Astrocyte of the spinal cord (primary cell): ENCODE data around the gene OAS1.

Experiments used
- DNase-seq: peaks from one replicate; pipeline ENCODE4 v3.0.0; 2011; ENCODE audit warnings: low read depth, low spot score
- H3K4me3 ChIP-seq: 2 replicates; pipeline ENCODE4 v1.5.1; 2011; ENCODE audit warnings: low read depth, mild to moderate bottlenecking, low read length, moderate library complexity
- in situ Hi-C: cut with HindIII; loops from 2 replicates; pipeline ENCODE4 v1.10.0; 2017; ENCODE audit warnings: low sequenced_read_pairs
- TF ChIP-seq, protein P1 (sequence below): IDR thresholded peaks from 2 replicates; pipeline ENCODE4 v1.5.1; 2012; ENCODE audit warnings: low read depth, mild to moderate bottlenecking, low read length, inconsistent platforms

OAS1 gene

DNA sequence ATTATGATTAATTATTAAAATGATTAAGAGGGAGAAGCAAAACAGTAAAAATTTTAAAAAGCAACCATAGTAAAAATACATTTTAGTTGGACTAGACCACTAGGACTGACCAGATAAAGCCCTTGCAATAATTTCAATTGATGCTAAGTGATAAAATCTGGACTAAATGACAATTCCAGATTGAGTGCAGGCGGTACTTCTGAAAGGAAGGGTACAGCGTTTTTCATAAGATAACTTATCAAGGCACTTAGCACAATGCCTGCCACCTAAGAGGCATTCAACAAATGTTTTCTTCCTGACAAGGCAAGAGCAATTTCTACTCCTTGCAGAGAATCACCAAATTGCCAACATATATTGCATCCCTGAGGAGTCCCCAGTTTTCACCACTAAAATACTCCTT is 37.7 kb upstream of the OAS1 start:
- DNase-seq: no peak
- in situ Hi-C loops: no loop called here
- no peak overlapping the region for H3K4me3 ChIP-seq
- TF ChIP-seq, protein P1, sequence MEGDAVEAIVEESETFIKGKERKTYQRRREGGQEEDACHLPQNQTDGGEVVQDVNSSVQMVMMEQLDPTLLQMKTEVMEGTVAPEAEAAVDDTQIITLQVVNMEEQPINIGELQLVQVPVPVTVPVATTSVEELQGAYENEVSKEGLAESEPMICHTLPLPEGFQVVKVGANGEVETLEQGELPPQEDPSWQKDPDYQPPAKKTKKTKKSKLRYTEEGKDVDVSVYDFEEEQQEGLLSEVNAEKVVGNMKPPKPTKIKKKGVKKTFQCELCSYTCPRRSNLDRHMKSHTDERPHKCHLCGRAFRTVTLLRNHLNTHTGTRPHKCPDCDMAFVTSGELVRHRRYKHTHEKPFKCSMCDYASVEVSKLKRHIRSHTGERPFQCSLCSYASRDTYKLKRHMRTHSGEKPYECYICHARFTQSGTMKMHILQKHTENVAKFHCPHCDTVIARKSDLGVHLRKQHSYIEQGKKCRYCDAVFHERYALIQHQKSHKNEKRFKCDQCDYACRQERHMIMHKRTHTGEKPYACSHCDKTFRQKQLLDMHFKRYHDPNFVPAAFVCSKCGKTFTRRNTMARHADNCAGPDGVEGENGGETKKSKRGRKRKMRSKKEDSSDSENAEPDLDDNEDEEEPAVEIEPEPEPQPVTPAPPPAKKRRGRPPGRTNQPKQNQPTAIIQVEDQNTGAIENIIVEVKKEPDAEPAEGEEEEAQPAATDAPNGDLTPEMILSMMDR: no peak

DNA sequence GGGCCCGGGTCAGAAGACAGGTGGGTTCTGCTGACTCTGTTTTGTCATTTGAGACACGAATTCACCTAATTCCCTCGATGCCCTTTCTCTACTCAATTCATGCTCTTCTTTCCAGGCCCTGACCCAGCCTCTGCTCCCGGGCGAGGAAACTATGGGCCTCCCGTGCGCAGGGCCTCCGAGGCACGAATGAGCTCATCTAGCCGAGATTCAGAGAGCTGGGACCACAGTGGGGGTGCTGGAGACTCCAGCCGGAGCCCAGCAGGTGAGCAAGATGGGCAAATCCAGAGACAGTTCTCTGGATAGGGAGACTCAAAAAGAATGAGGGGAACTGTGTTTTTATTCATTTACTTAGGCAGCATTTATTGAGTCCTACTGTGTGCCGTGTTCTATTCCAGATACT is 37.0 kb upstream of the OAS1 start:
- DNase-seq: no peak
- H3K4me3 ChIP-seq: no peak overlapping the region
- in situ Hi-C loops: no loop called here
- TF ChIP-seq, protein P1: no peak

DNA sequence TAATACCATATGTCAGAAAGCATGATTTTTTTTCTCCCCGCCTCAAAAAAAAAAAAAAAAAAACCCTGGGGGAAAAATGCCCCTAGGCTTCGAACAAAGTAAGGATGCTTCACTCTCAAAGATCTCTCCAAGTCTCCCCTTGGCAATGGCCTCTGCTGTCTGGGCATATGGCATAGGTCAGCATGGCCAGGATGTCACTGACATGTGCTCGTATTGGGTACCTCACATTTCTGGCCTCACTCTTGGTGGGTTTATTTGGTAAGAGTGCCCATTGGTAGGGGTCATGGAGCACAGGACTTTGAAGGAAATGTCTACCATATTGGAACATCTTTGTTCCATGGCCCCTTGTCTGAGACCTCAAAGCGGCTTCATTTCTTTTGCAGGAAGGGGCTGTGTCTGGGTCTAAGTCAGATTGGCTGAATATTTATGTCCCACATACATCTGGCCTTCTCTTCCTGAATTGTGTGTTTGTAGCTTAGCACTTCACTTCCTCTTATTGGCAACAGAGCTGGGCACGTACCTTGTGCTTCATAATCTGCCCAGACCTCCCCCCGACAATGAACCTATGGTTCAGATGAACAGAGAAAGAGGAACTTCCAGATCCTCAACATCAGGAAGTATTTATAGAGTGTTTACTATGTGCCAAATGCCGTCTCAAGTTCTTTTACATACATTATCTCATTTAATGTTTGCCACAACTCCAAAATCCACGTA is 36.3 kb upstream of the OAS1 start:
- H3K4me3 ChIP-seq: no peak overlapping the region
- DNase-seq: no peak
- in situ Hi-C loops: no loop called here
- TF ChIP-seq, protein P1: no peak

DNA sequence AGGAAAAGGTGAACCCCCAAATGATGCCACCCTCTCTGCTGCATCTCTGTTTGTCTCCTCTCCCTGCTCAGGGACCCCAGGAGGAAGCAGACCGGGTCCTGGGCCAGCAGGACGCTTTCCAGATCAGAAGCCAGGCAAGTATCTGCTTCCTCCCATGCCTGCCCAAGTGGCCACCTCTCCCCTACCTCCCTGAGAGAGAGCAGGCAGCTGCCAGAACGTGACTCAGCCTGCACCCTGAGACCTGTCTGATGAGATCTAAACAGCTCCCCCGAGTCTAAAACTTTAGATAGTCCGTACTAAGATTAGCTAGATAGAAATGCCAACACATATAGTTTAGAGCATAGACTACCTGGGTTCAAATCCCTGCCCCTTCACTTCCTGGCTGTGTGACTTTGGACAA is 31.2 kb upstream of the OAS1 start:
- no peak overlapping the region for H3K4me3 ChIP-seq
- TF ChIP-seq, protein P1: no peak
- in situ Hi-C loops: no loop called here
- DNase-seq: no peak

DNA sequence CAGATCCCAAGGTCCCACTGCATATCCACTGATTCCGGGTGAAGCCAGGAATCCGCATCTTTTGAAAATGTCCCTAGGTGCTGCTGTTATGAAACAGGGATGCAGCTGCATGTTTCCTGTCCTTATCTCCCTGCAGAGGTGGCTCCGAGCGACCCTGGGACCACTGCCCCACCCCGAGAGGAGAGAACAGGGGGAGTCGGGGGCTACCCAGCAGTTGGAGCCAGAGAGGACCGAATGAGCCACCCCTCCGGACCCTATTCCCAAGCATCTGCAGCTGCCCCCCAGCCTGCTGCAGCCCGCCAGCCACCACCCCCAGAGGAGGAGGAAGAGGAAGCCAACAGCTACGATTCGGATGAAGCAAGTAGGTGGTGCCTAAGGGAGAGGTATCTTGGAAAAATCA is 30.3 kb upstream of the OAS1 start:
- TF ChIP-seq, protein P1: no peak
- in situ Hi-C loops: no loop called here

DNA sequence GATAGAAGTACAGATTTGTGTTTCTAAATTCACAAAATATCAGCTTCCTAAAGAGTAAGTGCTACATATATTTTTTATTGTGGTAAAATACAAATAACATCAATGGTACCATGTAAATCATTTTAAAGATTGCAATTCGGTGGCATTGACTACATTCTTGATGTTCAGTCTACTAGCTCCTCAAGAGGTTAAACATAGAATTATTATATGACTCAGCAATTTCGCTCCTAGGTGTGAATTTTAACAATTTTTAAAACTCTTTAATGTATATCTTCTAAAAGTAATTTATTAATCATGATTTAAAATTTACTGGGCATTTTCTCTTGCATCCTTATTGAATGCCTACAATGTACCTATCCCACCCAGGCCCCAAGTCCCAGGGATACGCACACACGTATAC is 29.8 kb upstream of the OAS1 start:
- H3K4me3 ChIP-seq: no peak overlapping the region
- DNase-seq: no peak
- in situ Hi-C loops: no loop called here
- TF ChIP-seq, protein P1: no peak

More for the DNA sequence above, 30.3 kb upstream of the OAS1 start:
- DNase-seq: no peak
- H3K4me3 ChIP-seq: no peak overlapping the region
